Activated T-helper 1 cell treated with Interleukin-2 at 50 U/mL for 16 hours (primary cell): ENCODE measurements around the gene KANSL1.

Source experiments
- DNase-seq: peaks from one replicate; pipeline ENCODE4 v3.0.0-alpha.2; 2020; ENCODE audit warnings: low read depth

The KANSL1 gene

GRCh38 chr17:46000757-46001156 is 192.5 kb downstream of the KANSL1 start:
- DNase-seq = no peak

- no peak for DNase-seq
Measured at GRCh38 chr17:46000292-46000691, 192.9 kb downstream of the KANSL1 start.

DNA sequence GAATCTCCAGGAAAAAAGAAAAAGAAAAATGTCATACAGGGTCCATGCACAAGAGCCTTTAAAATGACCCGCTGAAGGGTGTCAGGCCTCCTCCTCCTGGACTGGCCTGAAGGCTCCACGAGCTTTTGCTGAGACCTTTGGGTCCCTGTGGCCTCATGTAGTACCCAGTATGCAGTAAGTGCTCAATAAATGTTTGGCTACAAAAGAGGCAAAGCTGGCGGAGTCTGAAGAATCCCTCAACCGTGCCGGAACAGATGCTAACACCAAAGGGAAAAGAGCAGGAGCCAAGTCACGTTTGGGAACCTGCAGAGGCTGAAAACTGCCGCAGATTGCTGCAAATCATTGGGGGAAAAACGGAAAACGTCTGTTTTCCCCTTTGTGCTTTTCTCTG is 193.3 kb downstream of the KANSL1 start:
- no peak for DNase-seq

- no peak for DNase-seq
Measured at GRCh38 chr17:45998987-45999899, 194.0 kb downstream of the KANSL1 start, which contains the start of gene STH. STH (plus strand) TSS chr17:45999250; CDS start chr17:45999280, 30 bp downstream.

GRCh38 chr17:45997624-45998023 is 195.6 kb downstream of the KANSL1 start:
- no peak for DNase-seq

- no peak for DNase-seq
Measured at GRCh38 chr17:45997166-45997565, 196.1 kb downstream of the KANSL1 start.

DNA sequence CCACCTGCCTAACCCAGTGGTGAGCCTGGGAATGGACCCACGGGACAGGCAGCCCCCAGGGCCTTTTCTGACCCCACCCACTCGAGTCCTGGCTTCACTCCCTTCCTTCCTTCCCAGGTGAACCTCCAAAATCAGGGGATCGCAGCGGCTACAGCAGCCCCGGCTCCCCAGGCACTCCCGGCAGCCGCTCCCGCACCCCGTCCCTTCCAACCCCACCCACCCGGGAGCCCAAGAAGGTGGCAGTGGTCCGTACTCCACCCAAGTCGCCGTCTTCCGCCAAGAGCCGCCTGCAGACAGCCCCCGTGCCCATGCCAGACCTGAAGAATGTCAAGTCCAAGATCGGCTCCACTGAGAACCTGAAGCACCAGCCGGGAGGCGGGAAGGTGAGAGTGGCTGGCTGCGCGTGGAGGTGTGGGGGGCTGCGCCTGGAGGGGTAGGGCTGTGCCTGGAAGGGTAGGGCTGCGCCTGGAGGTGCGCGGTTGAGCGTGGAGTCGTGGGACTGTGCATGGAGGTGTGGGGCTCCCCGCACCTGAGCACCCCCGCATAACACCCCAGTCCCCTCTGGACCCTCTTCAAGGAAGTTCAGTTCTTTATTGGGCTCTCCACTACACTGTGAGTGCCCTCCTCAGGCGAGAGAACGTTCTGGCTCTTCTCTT is 196.8 kb downstream of the KANSL1 start:
- no peak for DNase-seq

DNA sequence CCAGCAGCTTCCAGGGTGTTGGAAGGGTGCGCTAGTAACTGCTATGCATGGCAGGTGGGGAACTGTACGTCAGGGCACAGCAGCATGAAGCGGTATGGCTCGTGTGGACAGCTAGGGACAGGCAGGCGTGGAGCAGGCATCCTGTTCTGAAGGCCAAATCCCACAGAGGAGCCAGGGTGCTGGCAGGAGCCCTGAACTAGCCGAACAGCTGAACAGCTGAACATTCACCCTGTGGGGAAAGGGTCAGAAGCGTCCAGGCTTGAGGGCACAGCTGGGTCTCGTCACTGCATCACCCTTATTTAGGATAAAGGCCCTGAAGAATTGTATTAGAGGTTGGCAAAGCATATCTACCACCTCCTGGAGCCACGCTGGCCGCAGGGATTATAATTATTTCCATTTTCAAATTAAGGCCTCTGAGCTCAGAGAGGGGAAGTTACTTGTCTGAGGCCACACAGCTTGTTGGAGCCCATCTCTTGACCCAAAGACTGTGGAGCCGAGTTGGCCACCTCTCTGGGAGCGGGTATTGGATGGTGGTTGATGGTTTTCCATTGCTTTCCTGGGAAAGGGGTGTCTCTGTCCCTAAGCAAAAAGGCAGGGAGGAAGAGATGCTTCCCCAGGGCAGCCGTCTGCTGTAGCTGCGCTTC is 197.5 kb downstream of the KANSL1 start:
- DNase-seq = no peak

GRCh38 chr17:45994987-45995386 is 198.2 kb downstream of the KANSL1 start:
- no peak for DNase-seq

- DNase-seq = no peak
Measured at GRCh38 chr17:45993962-45994627, 199.1 kb downstream of the KANSL1 start.

DNA sequence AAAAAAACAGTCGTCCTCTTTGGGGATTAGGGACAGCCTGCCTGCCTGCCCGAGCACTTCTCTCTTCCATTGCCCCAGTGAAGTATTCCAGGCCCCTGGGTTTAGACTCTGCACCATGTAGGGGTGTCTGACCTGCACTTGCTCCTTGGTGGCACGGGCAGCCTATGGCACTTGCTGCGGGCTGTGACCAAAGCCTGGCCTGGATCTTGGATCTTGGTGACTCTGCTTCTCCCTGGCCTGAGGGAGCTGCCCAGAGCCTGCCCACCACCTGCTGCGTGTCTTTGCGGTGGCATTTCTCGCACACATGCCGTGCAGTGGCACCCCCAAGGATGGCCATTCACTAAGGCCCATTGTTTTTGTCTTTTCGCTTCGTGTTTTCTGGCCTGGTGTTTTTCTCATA is 200.3 kb downstream of the KANSL1 start:
- DNase-seq = no peak

DNA sequence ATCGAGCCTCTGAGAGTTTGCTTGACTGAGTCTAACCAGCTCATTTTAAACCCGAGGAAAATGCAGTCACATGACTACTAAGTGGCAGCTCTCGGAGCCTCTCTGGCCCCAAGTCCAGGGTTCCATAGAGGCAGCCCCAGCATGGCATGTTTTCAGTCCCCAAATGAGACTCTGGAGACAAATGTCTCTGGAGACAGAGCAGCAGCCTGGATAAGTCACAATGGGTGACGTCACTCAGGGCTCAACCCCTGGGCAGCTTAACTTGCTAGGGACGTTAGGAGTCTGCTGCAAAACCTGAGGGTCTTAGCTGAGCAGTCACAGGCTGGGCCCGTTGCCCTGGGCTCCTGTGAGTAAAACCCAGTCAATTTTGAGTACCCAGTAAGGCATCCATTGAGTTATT is 201.1 kb downstream of the KANSL1 start:
- no peak for DNase-seq

GRCh38 chr17:45991341-45991740 is 201.9 kb downstream of the KANSL1 start:
- no peak for DNase-seq

DNA sequence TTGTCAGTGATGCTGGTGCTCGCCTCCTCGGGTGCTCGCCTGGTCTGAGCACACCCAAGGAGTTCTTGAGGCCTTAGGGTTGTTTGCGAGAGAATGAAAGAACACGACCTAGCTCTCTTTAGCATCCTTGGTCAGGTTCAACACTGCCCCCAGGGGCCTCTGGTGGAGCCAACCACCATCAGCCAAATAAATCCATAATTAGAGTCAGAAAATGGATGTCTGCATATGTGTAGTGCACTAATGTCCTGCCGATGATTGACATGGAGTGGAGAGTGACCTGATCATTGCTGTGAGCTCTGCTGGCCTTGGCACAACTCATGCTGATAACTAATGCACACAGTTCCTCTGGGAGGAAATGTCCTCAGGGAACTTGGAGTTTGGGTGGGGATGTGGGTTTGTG is 202.3 kb downstream of the KANSL1 start:
- no peak for DNase-seq

GRCh38 chr17:45989759-45990158 is 203.5 kb downstream of the KANSL1 start:
- no peak for DNase-seq

GRCh38 chr17:45987706-45988105 is 205.5 kb downstream of the KANSL1 start:
- DNase-seq = no peak

DNA sequence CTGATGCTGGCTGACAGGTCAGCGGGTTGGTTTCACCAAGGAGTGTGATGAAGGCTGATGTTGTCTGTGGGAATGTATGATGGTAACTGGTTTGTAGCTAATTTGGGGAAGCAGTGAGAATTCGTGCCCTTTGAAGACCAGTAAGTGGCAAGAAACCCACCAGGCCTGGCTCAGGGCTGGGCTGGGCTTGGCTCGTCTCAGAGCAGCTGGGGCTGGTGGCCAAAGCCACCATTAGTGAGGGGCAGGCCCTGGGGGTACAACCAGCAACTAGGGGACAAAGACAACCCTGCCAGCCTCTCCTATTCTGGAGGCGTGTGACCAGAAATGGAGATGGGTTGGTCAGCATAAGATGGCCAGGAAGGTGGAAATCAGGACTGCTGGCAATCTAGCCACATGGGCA is 207.2 kb downstream of the KANSL1 start:
- no peak for DNase-seq

DNA sequence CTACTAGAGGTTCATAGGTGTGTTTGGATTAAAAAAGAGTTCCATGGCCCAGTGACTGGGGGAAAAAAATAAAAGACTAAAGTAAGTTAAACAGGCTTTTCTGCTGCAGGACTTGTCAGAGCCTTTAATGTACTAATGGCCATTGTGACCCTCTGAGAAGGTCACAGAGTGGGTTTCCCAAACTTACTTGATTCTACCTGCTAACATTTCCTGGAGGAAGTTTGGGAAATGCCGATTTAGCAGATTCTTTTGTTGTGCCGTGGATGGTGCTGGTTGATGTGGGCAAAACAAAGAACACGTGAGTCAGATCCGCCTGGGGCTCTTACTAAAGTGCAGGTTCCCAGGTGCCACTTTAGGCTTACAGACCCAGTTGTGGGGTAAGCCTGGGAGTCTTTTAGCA is 207.8 kb downstream of the KANSL1 start:
- no peak for DNase-seq

DNA sequence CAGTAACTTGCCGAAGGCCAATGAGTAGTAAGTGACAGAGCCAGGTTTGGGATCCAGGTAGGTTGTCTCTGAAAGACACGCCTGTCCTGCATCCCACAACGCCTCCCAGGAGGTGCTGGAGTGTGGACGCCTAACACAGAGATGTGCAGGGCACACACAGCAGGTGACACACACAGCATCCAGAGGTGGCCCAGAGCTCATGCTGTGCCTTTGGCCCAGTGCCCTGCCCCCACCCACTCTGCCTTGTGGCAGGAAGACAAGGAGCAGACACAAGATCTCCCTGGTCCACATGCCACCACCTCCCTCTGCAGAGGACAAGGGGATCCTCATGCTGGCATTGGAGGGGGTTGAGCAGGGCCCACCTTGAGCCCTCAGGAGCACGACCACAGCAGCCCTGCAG is 208.9 kb downstream of the KANSL1 start:
- DNase-seq = no peak

- no peak for DNase-seq
Measured at GRCh38 chr17:45983614-45984310, 209.5 kb downstream of the KANSL1 start.

GRCh38 chr17:45982791-45983613 is 210.2 kb downstream of the KANSL1 start:
- no peak for DNase-seq
